GM21447 (cell line): Measurements from ENCODE around the gene GBGT1.
A peak's percentile ranks its signal among the peaks of the same experiment; 100 is the strongest.
"Not testable (repeated sequence)": the region's sequence is repeated elsewhere in the genome, so short reads cannot be mapped to it uniquely, and the experiment has no call there.

ENCODE experiments used
- ATAC-seq: cut with Tn5 transposase; IDR thresholded peaks from one replicate; pipeline ENCODE4 v1.9.1; 2021; ENCODE audit not compliant: unreplicated experiment

The GBGT1 gene

DNA sequence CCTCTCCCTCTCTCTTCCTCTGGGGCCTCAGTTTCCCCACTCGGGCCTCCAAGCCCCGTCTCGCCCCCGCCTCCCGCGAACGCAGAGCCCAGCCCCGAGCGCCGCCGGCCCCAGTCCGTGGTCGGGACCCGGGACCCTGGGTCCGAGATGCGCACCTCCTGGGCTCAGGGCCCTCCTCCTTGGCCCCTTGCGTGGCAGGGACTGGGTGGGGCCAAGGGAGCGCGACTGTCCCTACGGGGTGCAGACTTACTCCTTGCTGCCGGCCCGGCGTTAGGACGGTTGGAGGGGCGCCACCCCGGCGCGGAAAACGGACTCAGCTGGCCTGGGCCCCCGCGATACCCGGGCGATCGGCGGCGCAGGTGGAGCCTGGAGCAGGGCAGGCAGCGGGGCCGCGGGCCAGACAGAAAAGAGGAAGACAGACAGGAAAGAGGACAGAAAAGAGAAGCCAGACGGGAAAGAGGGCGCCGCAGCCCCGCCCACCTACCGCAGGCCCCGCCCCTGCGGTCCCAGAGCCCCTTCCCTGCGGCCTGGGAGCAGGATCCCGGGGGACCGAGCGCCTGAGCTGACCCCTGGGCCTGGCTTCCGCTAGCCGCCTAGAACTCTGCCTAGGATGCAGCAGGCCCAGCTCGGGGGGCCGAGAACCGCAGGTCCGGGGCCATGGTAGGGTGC, at the start of gene GBGT1:
TSS of gene GBGT1 (minus strand) at position 411 of the 669 bp plus-strand sequence. CDS start 1,502 bp downstream, outside the sequence.
- peak; percentile 56 for ATAC-seq

DNA sequence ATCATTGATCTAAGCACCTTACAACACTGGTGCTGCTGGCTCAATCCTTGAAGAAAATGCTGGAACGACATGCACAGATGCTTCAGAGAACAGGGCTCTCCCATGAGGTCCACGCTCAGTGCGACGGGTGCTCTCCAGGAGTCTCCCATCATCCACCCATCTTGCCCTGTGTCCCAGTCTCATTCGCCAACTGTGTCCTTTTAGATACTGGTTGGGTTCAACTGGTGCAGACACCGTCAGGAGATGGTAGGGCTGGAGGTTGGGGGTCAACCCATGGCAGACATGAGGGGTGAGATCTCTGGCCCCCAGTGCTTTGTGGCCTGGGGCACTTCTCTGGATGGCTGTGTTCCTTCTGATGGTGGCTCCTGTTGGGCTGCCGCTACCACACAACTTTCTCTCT, 46.9 kb upstream of the GBGT1 start:
- ATAC-seq = no peak

DNA sequence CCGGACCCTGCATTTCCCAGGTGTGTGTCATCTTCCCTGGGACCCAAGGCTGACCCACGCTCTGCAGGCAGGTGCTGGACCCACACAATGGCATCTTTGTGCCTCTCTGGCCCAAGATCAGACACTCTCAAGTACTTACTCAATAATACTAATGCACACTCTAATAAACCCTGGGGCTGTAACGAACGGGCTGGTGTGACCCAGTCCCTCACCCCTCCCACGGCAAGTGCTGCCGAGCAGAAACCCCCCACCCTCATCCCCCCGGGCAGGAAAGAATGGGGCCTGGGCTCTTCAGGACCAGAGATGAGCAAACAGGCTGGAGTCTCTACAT, 46.5 kb upstream of the GBGT1 start:
- ATAC-seq = no peak

DNA sequence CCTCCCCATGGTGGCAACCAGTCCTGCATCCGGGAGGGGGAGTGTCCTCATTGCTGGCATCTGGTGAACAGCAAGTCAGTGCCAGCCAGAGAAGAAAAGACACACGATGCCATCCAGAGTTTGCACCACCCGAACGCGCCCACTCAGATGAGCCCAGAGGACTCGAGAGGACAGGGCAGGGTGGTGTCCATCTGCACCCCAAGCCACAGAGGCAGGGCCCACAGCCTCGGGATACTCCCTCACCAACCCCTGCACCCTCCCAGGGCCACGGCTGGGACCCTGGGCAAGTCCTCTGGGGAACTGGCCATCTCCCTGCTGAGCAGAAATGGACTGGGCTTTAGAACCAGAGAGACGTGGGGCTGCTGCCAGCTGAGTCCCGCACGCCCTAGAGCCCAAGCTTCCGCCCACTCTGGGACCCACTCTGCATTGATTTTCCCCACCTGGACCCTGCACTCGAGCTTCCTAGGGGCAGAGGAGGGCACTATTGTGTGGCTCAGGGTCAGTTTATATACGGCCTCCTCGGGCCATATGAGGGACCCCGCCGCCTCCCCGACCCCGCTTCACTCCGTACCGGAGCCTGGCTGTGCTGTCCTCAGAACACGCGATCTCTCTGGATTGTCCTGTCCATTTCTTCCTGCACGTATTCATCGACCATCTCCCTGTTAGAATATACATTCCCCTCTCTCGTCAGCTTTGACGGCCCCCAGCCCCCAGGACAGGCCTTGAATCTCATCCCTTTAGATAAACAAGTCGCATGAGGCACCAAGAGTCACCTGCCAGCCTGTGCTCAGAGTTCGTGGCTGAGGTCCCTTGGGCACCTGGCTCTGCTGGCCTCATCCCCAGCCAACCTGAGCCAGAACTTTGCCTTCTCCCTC, 45.9 kb upstream of the GBGT1 start:
- ATAC-seq = not testable (repeated sequence)

DNA sequence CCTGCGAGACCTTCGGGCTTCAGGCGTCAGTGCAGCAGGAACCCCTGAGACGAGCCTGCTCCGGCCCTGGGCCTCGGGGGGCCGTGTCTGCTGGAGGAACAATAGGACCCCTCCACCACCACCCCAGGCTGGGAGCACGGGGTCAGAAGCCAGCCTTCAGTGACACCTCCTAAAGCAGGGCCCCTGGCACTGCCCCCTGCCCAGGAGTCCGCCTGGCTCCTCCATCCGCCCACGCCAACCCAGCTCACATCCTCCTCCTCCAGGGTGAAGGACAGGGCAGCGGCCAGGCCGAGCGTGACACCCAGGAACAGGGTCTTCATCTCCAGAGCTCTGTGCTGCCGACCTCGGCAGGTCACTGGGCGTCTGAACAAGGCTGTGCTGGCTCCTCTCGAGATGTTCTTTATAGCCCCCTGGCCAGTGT, 45.2 kb upstream of the GBGT1 start, which contains the start of gene OBP2B:
TSS of gene OBP2B (minus strand) at position 371 of the 421 bp plus-strand sequence. CDS start at position 320, 51 bp downstream.
- not testable (repeated sequence) for ATAC-seq

DNA sequence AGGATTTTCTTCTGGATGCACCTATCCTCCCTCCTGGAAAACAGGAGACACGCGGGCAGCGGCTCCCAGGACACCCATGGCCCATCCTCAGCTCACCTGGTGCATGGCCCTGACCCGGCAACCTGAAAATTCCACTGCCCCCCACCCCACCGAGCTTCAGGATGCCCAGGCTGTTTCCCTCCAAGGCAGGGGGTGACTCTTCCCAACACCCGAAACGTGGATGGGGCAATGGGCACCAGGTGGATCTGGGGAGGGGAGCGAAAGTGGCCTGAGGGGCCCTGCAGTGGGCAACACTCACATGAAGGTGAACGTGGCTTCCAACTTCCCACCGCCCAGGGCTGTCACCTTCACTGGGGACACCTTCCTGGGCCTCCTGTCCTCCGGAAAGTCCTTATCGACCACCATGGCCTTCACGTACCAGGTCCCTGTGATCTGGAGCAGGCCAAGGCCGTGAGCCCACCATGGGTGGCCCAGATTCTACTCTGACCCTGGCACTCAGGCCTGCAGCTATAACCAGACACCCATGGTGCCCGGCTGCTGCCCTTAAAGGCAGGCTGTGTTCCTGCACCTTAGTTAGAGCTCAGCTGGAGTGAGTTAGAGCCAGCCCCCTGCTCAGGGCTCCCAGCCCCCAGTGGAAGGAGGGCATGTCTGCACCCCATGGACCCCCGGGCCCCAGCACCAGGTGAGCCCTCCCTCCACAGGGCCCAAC, 44.6 kb upstream of the GBGT1 start:
- ATAC-seq = not testable (repeated sequence)

DNA sequence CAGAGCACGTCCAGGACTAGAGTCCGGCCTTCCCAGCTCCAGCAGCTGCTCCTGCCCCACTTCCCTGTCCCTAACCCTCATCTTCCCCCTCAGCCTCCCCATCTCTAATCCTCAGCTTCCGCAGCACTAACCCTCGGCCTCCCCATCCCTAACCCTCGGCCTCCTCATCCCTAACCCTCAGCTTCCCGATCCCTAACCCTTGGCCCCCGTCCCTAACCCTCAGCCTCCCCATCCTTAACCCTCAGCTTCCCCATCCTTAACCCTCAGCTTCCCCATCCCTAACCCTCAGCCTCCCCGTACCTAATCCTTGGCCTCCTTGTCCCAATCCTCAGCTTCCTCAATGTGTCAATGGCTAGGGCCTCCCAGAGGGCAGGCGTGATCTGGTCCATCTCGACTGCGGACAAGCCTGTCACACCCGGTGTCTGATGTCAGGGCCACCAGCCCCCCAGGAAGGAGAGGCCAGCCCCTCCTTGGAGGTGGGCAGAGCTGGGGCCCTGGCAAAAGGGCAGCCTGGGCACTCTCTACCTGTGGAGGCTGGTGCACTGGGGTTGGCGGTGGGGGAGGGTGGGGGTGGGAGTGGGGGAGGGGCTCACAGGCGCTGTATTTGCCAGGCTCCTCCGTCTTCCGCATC, 43.9 kb upstream of the GBGT1 start:
- no peak for ATAC-seq

DNA sequence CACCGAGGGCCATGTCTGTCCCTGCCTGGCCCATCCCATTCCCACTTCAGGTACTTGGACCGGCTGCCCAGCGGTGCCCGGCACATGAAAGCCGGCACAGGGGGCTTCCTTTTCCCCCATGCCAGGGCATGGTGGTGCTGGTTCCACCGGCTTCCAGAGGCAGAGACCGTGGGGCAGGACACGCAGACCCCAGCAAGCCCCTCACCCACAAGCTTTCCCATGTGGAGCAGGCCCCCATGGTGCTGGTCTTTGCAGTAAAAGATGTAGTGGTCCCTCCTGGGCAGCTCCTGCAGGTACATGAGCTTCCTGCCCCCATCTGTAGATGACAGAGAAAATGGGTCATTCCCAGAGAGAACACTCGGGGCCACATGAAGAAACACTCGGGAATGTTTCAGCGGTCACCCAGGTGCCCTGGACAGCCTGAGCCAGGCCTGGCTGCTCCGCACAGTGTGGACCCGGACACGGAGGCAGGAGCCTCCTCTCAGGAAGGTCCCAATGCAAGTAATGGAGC, 43.4 kb upstream of the GBGT1 start:
- no peak for ATAC-seq

DNA sequence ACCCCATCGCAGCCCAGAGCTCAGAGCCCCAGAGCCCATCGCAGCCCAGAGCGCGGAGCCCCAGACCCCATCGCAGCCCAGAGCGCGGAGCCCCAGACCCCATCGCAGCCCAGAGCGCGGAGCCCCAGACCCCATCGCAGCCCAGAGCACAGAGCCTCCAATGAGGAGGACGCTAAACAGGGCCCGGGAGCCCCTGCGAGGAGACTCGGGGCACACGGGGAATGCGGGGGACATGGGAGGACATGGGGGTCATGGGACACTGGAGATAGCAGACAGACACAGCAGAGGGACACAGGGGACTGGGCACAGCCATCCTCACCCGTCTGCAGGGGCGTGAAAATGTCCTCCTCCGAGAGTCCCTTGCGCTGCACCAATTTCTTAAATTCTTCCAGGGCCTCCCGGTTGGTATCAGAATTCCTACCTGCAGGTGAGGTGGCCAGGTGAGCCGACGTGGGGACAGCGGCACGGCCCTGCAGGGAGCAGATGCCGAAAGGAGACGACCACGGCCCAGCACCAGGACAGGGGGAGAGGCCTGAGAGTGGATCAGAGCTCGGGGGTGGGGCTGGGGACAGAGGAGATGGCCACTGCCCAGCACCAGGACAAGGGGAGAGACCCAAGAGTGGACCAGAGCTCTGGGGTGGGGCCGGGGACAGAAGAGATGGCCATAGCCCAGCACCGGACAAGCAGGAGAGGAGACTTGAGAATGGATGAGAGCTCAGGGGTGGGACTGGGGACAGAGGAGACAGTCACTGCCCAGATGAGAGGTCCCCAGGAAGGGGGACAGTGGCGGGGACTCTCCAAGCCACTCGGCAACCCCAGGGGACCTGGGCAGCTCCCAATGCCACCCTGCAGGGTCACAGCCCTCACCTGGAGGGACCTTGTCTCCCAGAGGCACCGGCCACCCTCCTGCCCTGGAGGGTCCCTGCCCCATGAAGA, 42.5 kb upstream of the GBGT1 start:
- no peak for ATAC-seq

DNA sequence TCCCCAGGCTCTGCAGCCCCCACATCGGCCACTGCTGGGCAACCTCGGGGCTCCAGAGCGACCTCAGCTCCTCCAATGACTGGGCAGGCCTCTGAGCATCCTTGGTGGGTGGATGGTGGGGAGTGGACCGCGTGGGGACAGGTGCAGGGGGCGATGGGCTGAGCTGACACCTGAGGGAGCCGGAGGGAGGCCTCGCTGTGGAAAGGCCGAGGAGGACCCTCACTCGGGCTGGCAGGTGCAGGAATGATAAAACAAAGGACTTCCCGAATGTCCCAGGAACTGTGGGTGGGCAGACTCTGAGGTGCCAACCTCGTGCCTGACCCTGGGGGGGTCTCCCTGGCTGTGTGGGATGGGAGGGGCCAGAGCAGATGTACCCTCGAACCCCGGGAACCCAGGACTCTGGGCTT, 41.8 kb upstream of the GBGT1 start:
- not testable (repeated sequence) for ATAC-seq

DNA sequence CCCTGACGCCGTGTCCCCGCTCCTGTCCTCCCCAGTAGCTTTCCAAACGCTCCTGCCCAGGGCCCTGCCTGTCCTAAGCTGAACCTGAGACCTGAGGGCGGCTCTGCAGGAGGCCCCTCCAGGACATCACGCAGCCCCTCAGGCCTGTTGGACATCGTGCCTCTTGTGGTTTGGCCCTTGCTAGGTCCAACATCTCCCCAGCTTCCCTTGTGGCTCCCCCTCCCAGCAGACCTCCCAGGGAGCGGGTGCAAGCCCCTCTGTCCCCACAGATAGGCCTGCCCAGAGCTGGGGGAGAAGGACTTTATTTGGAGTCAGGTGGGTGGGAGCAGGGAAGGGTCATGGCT, 41.3 kb upstream of the GBGT1 start:
- ATAC-seq = no peak

DNA sequence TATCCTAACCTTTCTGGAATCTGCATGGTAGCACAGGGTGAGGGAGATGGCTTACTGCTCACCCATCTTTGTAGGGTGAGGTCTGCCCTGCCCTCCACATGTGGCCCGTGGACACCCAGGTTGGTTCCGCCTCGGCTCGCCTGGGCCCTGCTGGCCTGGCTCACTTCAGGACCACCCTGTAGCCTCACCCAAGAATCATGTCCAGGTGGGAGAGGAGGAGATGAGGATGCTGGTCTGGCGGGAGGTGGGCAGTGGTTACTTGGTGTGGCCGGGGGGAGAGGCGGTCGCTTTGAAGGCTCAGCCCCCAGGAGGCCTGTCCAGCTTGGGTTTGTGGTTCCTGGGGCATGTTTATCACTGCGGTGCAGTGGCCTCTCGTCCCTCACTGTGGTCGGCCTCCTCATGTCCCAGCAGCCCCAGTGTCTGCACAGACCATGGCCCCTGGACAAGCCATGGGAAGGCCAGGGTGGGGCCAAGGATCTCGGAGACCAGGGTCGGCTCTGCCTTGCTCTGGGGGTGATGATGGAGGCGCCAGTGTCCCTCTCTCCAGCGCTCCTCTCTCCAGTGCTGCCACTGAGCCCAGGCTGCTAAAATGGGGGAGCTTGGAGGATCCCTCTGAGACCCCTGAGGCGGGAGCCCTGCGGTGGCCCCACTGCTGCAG, 40.8 kb upstream of the GBGT1 start:
- ATAC-seq = no peak

DNA sequence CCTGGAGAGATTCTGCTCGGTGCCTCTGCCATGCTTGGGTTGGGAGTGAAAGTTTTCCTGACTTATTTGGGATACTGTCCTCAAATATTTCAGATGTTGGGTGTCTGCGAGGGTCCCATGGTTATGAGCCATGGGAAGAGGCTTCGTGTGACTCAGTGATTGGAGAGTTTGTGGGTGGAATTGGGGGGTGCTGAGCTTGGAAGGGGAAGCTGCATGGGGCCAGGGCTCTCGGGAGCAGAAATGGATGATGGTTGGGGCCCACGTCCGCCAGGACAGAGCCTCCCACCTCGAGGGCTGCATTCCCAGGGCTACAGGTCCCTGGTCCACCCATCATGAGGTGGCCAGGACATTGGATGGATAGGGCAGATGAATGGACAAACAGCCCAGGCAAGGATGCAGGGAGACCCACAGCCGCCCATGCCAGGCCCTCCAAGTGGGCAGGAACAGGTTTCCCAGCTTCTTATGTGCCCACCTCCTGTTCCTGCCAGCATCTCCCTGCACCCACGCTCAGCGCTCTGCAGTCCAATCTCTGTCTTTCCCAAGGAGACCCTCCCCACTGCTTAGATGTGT, 39.9 kb upstream of the GBGT1 start:
- ATAC-seq = no peak

DNA sequence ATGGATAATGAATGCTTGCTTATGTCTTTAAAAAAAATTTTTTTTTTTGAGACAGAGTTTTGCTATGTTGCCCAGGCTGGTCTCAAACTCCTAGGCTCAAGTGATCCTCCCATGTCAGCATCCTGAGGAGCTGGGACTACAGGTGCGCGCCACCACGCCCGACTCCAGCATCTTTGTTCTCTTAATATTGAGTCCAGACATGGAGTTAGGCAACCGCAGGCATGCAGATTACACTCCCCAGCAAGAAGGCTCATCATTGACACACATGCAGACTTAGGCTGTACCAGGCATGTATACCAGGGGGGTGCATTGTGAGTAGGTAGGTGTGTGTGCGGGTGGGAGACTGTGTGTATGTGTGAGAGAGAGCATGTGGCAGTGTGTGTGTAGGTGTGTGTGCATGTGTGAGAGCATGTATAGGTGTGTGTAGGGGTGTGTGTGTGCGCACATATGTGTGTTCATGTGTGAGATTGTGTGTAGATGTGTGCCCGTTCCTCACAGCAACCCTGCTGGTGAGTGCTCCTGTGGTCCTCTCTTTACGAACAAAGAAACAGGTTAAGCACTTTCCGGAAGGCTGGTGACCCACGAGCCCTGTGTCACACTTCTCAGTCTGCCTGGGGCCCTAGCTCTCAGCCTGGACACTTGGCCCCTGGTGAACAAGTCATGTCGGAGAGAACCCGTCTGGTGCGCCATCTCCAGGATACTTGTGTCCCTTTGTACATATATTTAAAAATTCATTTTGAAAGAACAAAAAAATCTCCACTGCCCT, 39.2 kb upstream of the GBGT1 start:
- ATAC-seq = no peak

DNA sequence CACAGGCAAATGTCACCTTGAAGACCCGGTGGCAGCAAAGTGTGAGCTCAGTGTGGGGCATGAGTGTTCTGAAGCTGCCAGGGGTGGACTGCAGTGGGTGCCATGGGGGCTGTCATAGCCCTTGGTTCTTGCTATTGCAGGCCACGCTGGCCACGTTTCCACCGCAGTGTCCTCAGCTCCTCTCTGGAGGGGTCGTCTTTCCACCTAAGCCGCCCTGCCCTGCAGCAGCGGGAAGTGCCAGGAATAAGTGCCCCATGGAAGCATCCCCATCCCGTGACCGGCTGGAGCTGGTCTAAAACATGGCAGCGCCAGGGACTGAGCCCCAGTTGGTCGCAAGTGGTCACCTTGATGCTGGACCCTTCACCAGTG, 38.4 kb upstream of the GBGT1 start:
- no peak for ATAC-seq

DNA sequence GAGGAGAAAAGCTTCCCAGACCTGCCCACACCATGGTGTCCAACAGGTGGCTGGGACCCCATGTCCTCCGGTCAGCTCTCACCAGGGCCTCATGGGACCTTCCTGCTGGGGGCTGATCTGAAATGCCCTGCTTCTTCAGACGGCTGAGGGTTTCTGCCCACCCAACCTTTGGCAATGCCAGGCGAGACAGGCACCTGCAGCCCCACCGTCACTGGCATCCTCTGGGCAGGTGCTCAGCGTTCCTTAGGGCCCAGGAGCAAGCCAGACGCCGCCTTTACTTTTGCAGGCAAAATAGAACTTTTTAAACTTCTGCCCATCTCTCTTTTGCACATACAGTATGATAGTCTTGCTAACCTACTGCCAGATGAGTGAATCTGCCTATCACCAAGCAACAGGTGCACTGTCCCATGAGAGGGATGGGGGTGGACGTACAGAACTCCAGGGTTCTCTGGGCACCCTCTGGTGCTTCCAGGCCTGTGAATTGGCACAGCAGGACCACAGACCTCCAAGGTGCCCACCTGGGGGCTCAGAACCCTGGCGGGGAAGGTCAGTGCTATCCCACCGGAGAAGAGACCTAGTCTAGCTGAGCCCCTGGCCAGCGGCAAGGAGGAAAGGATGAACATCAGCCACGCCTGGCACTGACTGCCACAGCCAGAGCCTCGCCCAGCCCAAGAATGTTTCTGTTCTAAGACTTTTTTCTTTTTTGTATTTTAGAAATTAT, 37.9 kb upstream of the GBGT1 start:
- ATAC-seq = no peak

DNA sequence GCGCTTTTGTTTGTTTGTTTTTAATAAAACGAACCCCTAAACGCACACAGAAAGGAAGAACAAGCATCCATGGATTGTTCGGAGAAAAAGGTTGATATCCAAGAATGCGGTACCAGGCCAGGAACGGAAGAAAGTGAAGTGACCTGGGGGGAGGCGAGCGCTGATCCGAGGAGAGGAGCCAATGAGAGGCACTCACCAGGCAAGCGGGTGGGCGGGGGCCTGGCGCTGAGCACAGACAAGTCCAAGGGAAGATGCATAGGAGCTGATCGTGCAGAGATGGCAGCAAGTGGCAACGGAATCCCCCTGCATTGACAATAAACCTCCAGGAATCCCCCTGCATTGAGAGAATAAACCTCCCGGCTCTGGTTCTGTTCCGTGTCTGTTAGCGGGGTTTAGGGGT, 36.9 kb upstream of the GBGT1 start:
- ATAC-seq = no peak
